Ishikawa (cell line): ENCODE measurements around the gene KLF15.

Source experiments
- CEBPB ChIP-seq: IDR thresholded peaks from 2 replicates; pipeline ENCODE4 v1.6.1; 2012
- CREB1 ChIP-seq: IDR thresholded peaks from 2 replicates; pipeline ENCODE4 v1.6.1; 2012; ENCODE audit warnings: low read depth
- EGR1 ChIP-seq: IDR thresholded peaks from 2 replicates; pipeline ENCODE4 v1.6.1; 2012
- EP300 ChIP-seq: IDR thresholded peaks from 2 replicates; pipeline ENCODE4 v1.6.1; 2012; ENCODE audit warnings: borderline replicate concordance
- FOXM1 ChIP-seq: IDR thresholded peaks from 2 replicates; pipeline ENCODE4 v1.6.1; 2012; ENCODE audit warnings: low read depth, borderline replicate concordance
- MAX ChIP-seq: IDR thresholded peaks from 2 replicates; pipeline ENCODE4 v1.6.1; 2012
- NFIC ChIP-seq: IDR thresholded peaks from 2 replicates; pipeline ENCODE4 v1.6.1; 2012
- RAD21 ChIP-seq: IDR thresholded peaks from 2 replicates; pipeline ENCODE4 v1.6.1; 2012; ENCODE audit warnings: low read depth
- REST ChIP-seq: IDR thresholded peaks from 2 replicates; pipeline ENCODE4 v1.6.1; 2012; ENCODE audit warnings: low read depth, mild to moderate bottlenecking
- TAF1 ChIP-seq: IDR thresholded peaks from 2 replicates; pipeline ENCODE4 v1.6.1; 2012; ENCODE audit warnings: low read depth, mild to moderate bottlenecking
- TCF12 ChIP-seq: IDR thresholded peaks from 2 replicates; pipeline ENCODE4 v1.6.1; 2012; ENCODE audit warnings: low read depth
- TEAD4 ChIP-seq: IDR thresholded peaks from 2 replicates; pipeline ENCODE4 v1.6.1; 2012
- USF1 ChIP-seq: IDR thresholded peaks from 2 replicates; pipeline ENCODE4 v1.6.1; 2012
- YY1 ChIP-seq: IDR thresholded peaks from 2 replicates; pipeline ENCODE4 v1.6.1; 2012; ENCODE audit warnings: low read depth
- ZBTB7A ChIP-seq: IDR thresholded peaks from 2 replicates; pipeline ENCODE4 v1.6.1; 2012; ENCODE audit warnings: low read depth

The KLF15 gene

DNA sequence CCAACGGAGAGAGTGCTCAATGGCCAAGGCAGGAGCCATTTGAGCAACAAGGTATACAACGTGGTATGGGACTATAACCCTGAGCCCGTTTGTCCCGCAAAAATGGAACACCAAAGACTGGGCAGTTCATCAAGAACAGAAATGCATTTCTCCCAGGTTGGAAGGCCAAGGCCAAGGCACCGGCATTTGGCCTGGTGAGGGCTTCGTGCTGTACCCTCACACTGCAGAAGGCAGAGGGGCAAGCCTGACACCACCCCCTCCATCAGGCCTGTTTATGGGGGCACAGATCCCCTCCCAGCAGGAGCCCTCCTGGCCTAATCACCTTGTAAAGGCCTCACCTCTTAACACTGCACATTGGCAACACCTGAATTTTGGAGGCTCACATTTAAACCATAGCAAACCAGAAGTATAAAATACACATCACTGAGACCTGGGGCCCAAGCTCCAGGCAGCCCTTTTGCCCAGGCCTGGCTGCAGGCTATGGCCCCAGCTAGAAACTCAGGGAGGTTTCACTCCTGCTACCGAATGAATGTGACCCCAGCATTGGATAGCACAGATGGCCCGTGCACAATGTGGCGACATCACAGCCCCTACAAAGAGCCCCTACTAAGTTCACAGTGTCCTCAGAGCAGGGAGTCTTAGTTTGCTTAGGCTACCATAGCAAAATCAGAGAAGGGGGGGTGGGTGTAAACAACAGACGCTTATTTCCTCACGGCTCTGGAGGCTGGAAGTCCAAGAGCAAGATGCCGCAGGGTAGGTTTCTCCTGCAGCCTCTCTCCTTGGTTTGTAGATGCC, 47.1 kb downstream of the KLF15 start:
- no peak for TF ChIP-seq ZBTB7A
- TF ChIP-seq REST, result no peak
- TF ChIP-seq CEBPB, result no peak
- no peak for TF ChIP-seq EGR1
- no peak for TF ChIP-seq NFIC
- TF ChIP-seq RAD21, result no peak
- TF ChIP-seq USF1, result no peak
- no peak for TF ChIP-seq CREB1
- no peak for TF ChIP-seq MAX
- no peak for TF ChIP-seq TAF1
- TF ChIP-seq YY1, result no peak
- TF ChIP-seq TCF12, result no peak

- TF ChIP-seq ZBTB7A, result no peak
- no peak for TF ChIP-seq RAD21
- TF ChIP-seq CREB1, result no peak
- no peak for TF ChIP-seq FOXM1
- TF ChIP-seq YY1, result no peak
- no peak for TF ChIP-seq CEBPB
- TF ChIP-seq NFIC, result no peak
- TF ChIP-seq EP300, result no peak
- TF ChIP-seq TAF1, result no peak
- TF ChIP-seq TEAD4, result no peak
Measured at GRCh38 chr3:126309165-126309564, 48.0 kb downstream of the KLF15 start.

DNA sequence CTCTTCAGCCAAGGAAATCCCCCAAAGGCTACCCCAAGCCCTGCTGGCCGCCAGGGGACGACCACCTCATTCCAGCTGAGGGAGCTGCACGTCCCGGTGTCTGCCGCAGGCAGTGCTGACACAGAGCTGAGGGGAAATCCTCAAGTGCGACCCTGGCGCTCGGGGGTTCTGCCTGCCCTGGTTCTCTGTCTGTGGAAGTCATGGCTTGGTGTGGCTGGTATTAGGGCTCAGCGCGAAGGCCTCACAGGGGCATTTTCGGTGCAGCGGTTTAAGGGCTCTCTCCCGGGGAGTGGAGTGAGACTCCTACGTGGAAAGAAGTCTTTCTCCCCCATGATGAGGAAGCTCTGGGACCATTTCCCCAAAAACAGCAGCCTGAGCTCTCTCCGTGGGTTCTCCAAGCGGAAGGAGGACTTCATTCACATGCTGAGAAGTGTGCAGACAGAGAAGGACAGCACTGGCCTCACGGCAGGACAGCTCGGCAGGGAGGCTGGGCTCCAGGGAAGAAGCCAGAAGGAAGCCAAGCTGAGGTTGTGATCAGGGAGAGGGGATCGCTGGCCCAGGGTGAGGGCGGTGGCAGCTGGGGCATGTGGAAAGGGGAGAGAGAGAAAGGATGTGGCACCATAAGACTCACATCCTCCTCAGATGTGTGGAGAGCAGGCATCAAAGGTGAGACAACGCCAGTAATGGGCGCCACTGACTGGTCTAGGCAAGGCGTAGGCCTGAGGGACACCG, 48.6 kb downstream of the KLF15 start:
- TF ChIP-seq TEAD4, result no peak
- TF ChIP-seq NFIC, result no peak
- no peak for TF ChIP-seq USF1
- TF ChIP-seq CEBPB, result no peak
- no peak for TF ChIP-seq REST
- TF ChIP-seq TAF1, result no peak
- TF ChIP-seq YY1, result no peak
- no peak for TF ChIP-seq MAX
- no peak for TF ChIP-seq CREB1
- TF ChIP-seq TCF12, result no peak
- TF ChIP-seq FOXM1, result no peak
- no peak for TF ChIP-seq EP300
- no peak for TF ChIP-seq ZBTB7A
- no peak for TF ChIP-seq RAD21
- TF ChIP-seq EGR1, result no peak

DNA sequence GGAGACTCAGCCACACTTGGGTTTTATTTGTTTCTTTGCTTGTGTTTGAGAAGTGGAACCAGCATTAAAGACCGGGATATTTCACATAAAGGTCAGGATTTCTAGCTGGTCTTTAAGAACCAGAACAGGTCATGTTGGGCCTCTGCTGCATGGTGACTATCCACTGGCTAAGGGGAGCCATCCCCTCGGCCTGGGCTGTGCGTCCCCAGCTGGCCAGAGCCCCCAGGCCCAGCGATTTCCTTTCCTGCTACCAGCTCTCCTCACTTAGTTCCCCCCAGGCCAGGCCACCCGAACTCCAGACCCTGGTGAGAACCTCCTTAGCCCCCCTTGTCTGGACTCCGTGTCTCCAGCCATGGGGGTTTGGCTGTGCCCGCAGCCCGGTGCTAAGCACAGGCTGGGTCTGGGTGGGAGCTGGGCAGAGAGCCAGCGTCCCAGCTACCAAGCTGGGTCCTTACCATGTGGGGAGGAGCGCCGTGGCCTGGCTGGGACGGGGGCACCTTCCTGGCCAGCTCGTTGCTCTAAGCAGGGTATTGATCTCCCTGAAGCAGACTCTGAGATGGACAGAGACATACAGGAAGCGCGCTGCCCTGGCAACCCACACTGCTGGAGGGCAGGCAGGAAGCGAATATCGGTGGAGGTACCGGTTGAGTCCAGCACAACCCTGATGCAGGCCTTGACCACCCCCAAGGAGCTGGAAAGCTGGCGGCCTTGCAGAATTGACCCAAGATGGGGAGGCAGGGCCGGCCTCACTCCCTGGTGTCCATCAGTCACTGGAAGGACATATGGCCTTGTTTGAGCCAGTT, 49.4 kb downstream of the KLF15 start:
- TF ChIP-seq CEBPB, result no peak
- TF ChIP-seq FOXM1, result no peak
- TF ChIP-seq MAX, result no peak

DNA sequence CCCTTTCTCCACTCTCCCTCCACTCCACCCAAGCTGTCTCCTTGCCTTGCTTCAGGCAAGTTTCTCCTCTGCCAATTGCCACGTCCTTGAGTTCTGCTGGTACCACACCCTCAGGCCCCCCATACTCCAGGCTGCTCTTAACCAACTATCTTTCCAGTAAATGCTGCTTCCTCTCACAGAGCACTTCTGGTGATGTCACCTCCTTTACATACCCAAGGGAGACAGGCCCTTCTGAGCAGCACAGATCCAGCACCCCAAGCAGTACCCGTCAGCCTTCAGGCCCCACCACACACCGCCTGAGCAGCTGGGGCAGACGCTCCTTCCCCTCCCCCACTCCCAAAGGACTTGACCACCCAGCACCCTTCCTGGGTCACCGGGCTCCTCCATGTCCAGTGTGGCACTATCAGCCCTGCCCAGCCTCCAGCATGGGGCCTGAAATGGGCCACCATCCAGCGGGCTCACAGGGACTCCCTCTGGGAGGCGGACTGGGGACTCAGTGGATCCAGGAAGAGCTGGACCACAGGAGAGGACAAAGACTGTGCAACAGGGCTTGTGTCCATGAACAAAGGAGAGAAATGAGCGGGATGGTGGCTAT, 50.2 kb downstream of the KLF15 start:
- no peak for TF ChIP-seq CREB1
